Endothelial cell of umbilical vein (primary cell): ENCODE data around the gene EMCN. TPM values are rescaled to one million over a fixed set of nuclear protein-coding genes. Genes with fewer than 3 reads are reported as not detected.

Experiments
- BruUV-seq: library from RNA; stranded (reverse); fragments of 400-500 nt; replicated peaks from 2 replicates; lab custom pipeline; 2021; lab: Mats Ljungman, UMichigan
- CTCF ChIA-PET: fragments of 300-600, 350-600 bp; sonication (Branson Sonifier 250); formaldehyde crosslinking; loops from one replicate; lab custom pipeline; 2021; ENCODE audit warnings: antibody characterized with exemption, inconsistent platforms; lab: Charles Lee
- POLR2A ChIA-PET: fragments of 300-600, 350-600 bp; sonication (Branson Sonifier 250); formaldehyde crosslinking; loops from one replicate; lab custom pipeline; 2021; ENCODE audit warnings: antibody characterized with exemption, inconsistent platforms; lab: Charles Lee
- DNase-seq: peaks from one replicate; pipeline ENCODE4 v3.0.0-alpha.2; 2011; ENCODE audit warnings: low read depth, low spot score
- FAIRE-seq: peaks from 2 replicates; lab custom pipeline; 2011; peaks lifted over from hg19 to GRCh38; lab: Jason Lieb, UNC
- H2AFZ ChIP-seq: 2 replicates; pipeline ENCODE4 v1.6.0; 2012; ENCODE audit warnings: low read depth, low read length, control low read depth, inconsistent platforms
- H3K27ac ChIP-seq: 2 replicates; pipeline ENCODE4 v1.5.1; 2011; ENCODE audit warnings: low read depth, mild to moderate bottlenecking, control low read depth, low read length, moderate library complexity; ENCODE audit not compliant: insufficient read depth
- H3K27me3 ChIP-seq, 2 experiments: 2 replicates each; pipeline versions ENCODE4 v1.6.0 to v1.6.1; 2011; ENCODE audit warnings: low read length in 2 of 2, mixed read lengths in 1 of 2; ENCODE audit not compliant: control insufficient read depth in 2 of 2, insufficient read depth in 2 of 2
- H3K36me3 ChIP-seq, 2 experiments: 2 replicates in 1 of 2; 3 replicates in 1 of 2; pipeline ENCODE4 v1.5.1; 2011; ENCODE audit warnings: low read length in 2 of 2, mild to moderate bottlenecking in 1 of 2, moderate library complexity in 1 of 2; ENCODE audit not compliant: control insufficient read depth in 2 of 2, insufficient read depth in 2 of 2; ENCODE audit errors: extremely low read depth in 1 of 2
- H3K4me1 ChIP-seq: 3 replicates; pipeline ENCODE4 v1.5.1; 2011; ENCODE audit warnings: mild to moderate bottlenecking, low read length; ENCODE audit not compliant: control insufficient read depth, insufficient read depth; ENCODE audit errors: extremely low read depth
- H3K4me2 ChIP-seq: 2 replicates; pipeline ENCODE4 v1.6.1; 2011; ENCODE audit warnings: low read length, control low read depth, mixed read lengths; ENCODE audit not compliant: insufficient read depth
- H3K4me3 ChIP-seq, 3 experiments: fragments of 200-600 bp in 1 of 3; sonication (generic), shearing (Covaris generic) in 1 of 3; replicated peaks in 1 of 3; 2 replicates each; pipeline ENCODE4 v1.5.1; 2011 to 2016; ENCODE audit warnings: control low read depth in 3 of 3, low read length in 3 of 3, mild to moderate bottlenecking in 2 of 3, inconsistent platforms in 1 of 3, low read depth in 1 of 3, moderate library complexity in 1 of 3; ENCODE audit not compliant: insufficient read depth in 1 of 3
- H3K79me2 ChIP-seq: 2 replicates; pipeline ENCODE4 v1.6.0; 2012; ENCODE audit warnings: low read length, inconsistent platforms; ENCODE audit not compliant: control insufficient read depth, insufficient read depth
- H3K9ac ChIP-seq: replicated peaks from 2 replicates; pipeline ENCODE3; 2011; ENCODE audit warnings: low read length, control low read depth; ENCODE audit not compliant: insufficient read depth; ENCODE audit errors: extremely low read depth
- H3K9me1 ChIP-seq: replicated peaks from 3 replicates; pipeline ENCODE4 v1.6.0; 2011; ENCODE audit warnings: mild to moderate bottlenecking, low read length; ENCODE audit not compliant: control insufficient read depth, insufficient read depth; ENCODE audit errors: extremely low read depth
- H3K9me3 ChIP-seq: replicated peaks from 2 replicates; pipeline ENCODE4 v1.5.1; 2012; ENCODE audit warnings: low read length, inconsistent platforms; ENCODE audit not compliant: control insufficient read depth, insufficient read depth
- H4K20me1 ChIP-seq: replicated peaks from 2 replicates; pipeline ENCODE3; 2011; ENCODE audit warnings: mild to moderate bottlenecking, low read length; ENCODE audit not compliant: control insufficient read depth, insufficient read depth; ENCODE audit errors: extremely low read depth
- CTCF ChIP-seq, 2 donors: IDR thresholded peaks; 1 replicate in 1 of 2; 2 replicates in 1 of 2; pipeline ENCODE4 v1.5.1; 2011; ENCODE audit warnings: low read length in 2 of 2, mild to moderate bottlenecking in 2 of 2, moderate library complexity in 2 of 2, control low read depth in 1 of 2, inconsistent platforms in 1 of 2, low read depth in 1 of 2; ENCODE audit not compliant: insufficient read depth in 1 of 2; ENCODE audit errors: extremely low read depth in 1 of 2
- EZH2 ChIP-seq: IDR thresholded peaks from 2 replicates; pipeline ENCODE4 v1.6.1; 2012; ENCODE audit warnings: borderline replicate concordance, low read depth, mild to moderate bottlenecking, moderate library complexity, low read length, inconsistent platforms; ENCODE audit not compliant: severe bottlenecking
- FOS ChIP-seq: IDR thresholded peaks from 2 replicates; pipeline ENCODE4 v1.6.1; 2011; ENCODE audit warnings: mild to moderate bottlenecking, low read length, moderate library complexity, borderline replicate concordance; ENCODE audit not compliant: insufficient read depth
- GATA2 ChIP-seq: IDR thresholded peaks from 2 replicates; pipeline ENCODE4 v1.7.0; 2011; ENCODE audit warnings: low read depth, mild to moderate bottlenecking, moderate library complexity, mixed read lengths, low read length; ENCODE audit not compliant: insufficient read length, insufficient read depth
- JUN ChIP-seq: IDR thresholded peaks from 2 replicates; pipeline ENCODE4 v1.6.1; 2011; ENCODE audit warnings: borderline replicate concordance, low read depth; ENCODE audit not compliant: insufficient read length, insufficient read depth
- MAX ChIP-seq: IDR thresholded peaks from 2 replicates; pipeline ENCODE4 v1.6.1; 2011; ENCODE audit not compliant: insufficient read depth, insufficient read length
- MYC ChIP-seq: IDR thresholded peaks from one replicate; pipeline ENCODE4 v1.6.1; 2011; ENCODE audit warnings: mild to moderate bottlenecking, low read depth, low read length
- POLR2A ChIP-seq: IDR thresholded peaks from 2 replicates; pipeline ENCODE4 v1.6.1; 2012; ENCODE audit warnings: low read depth, mild to moderate bottlenecking, control low read depth, low read length
- POLR2AphosphoS5 ChIP-seq: IDR thresholded peaks from 2 replicates; pipeline ENCODE4 v1.6.1; 2012; ENCODE audit warnings: low read depth, mild to moderate bottlenecking, control low read depth, low read length, moderate library complexity; ENCODE audit not compliant: insufficient read depth
- dilution Hi-C: fragments of 300-500 bp; cut with MboI; formaldehyde crosslinking; loops from one replicate; pipeline ENCODE4 v1.15.0; 2019; ENCODE audit warnings: low sequenced_read_pairs; ENCODE audit not compliant: extremely low pct_ligation_motif_present
- intact Hi-C: fragments of 100-400 bp; cut with micrococcal nuclease; formaldehyde crosslinking; loops from one replicate; pipeline ENCODE4 v1.10.0; 2022
- polyA plus RNA-seq, 4 experiments: library from polyadenylated mRNA; depleted of rRNA in 3 of 4; stranded (reverse) in 3 of 4; unstranded in 1 of 4; fragments of >200 nt; gene quantifications; 2 replicates each; pipeline versions ENCODE4 v1.2.1 to v1.2.3, GENCODE V29; 2011 to 2012; ENCODE audit warnings: missing spikeins in 1 of 4
- total RNA-seq: library from RNA; stranded (reverse); gene quantifications from 2 replicates; pipeline ENCODE4 v1.2.3, GENCODE V29; 2021

EMCN gene
- total and polyA plus RNA-seq, 2 donors (not counting 3 experiments of a cell fraction or from before 2014, with no cell fraction given), result 51.6 to 97.3 TPM

GRCh38 chr4:100557306-100557705 is 39.5 kb upstream of the EMCN start:
- CTCF ChIA-PET, result interaction anchor here (0.6 kb wide), 1 partner anchor 464 kb away, joined by 3 read pairs; no protein-coding TSS in a partner anchor
- Histone ChIP-seq H3K9ac (no peak overlapping the region), H3K27ac (no peak overlapping the region), H3K9me1 (no peaks in the 10 kb centered on the region), H3K4me1 (no peaks in the 10 kb centered on the region), H3K4me3 (no peak overlapping the region), H3K9me3 (no peaks in the 10 kb centered on the region), H4K20me1 (no peaks in the 10 kb centered on the region), H3K4me2 (no peak overlapping the region), H3K79me2 (no peaks in the 10 kb centered on the region), H2AFZ (no peak overlapping the region), H3K36me3 (no peaks in the 10 kb centered on the region), H3K27me3 (no peaks in the 10 kb centered on the region)
- DNase-seq (no peak), FAIRE-seq (no peak)
- intact Hi-C loops, result no loop called here
- no TSS peak for BruUV-seq
- POLR2A ChIA-PET, result no interaction called here
- no peak for TF ChIP-seq MYC
- TF ChIP-seq MAX, result no peak
- dilution Hi-C loops, result no loop called here

- BruUV-seq, result no TSS peak
- DNase-seq, result peak; percentile 80
Measured at GRCh38 chr4:100555611-100556337, 38.0 kb upstream of the EMCN start.

More at GRCh38 chr4:100555611-100556337, 38.0 kb upstream of the EMCN start:
- intact Hi-C loops (no loop called here), dilution Hi-C loops (no loop called here)
- Histone ChIP-seq H3K4me2 (no peak overlapping the region), H3K36me3 (no peaks in the 10 kb centered on the region), H2AFZ (no peak overlapping the region), H3K79me2 (no peaks in the 10 kb centered on the region), H3K4me3 (no peak overlapping the region), H4K20me1 (no peaks in the 10 kb centered on the region), H3K9me1 (no peaks in the 10 kb centered on the region), H3K9ac (no peak overlapping the region), H3K9me3 (no peaks in the 10 kb centered on the region), H3K27ac (no peak overlapping the region), H3K4me1 (no peaks in the 10 kb centered on the region), H3K27me3 (no peaks in the 10 kb centered on the region)
- ChIA-PET POLR2A (no interaction called here), CTCF (interaction anchor here (1.0 to 1.1 kb wide), 2 partner anchors 10 to 17 kb away, joined by 3 to 4 read pairs; no protein-coding TSS in a partner anchor)
- peak; percentile 26 for FAIRE-seq
- no peak for TF ChIP-seq MAX
- TF ChIP-seq EZH2, result no peak
- TF ChIP-seq POLR2AphosphoS5, result no peak
- TF ChIP-seq POLR2A, result no peak
- no peak for TF ChIP-seq MYC
- no peak for TF ChIP-seq FOS
- TF ChIP-seq GATA2, result no peak
- no peak for TF ChIP-seq CTCF (IDR thresholded peaks at IDR 0.05; ENCODE audit: extremely low read depth in 1 of 2, insufficient read depth in 1 of 2, low read depth in 1 of 2, low read length in 2 of 2)
- TF ChIP-seq JUN, result no peak
